HG02610 (cell line): Measurements from ENCODE around the gene CTTNBP2.
A peak's percentile ranks its signal among the peaks of the same experiment; 100 is the strongest.

ENCODE experiments used
- ATAC-seq: cut with Tn5 transposase; IDR thresholded peaks from one replicate; pipeline ENCODE4 v1.9.1; 2021; ENCODE audit warnings: mild to moderate bottlenecking, moderate library complexity; ENCODE audit not compliant: unreplicated experiment

CTTNBP2 gene

GRCh38 chr7:117872561-117873309 lies 506 bp downstream of the CTTNBP2 start:
- peak; percentile 9 for ATAC-seq

DNA sequence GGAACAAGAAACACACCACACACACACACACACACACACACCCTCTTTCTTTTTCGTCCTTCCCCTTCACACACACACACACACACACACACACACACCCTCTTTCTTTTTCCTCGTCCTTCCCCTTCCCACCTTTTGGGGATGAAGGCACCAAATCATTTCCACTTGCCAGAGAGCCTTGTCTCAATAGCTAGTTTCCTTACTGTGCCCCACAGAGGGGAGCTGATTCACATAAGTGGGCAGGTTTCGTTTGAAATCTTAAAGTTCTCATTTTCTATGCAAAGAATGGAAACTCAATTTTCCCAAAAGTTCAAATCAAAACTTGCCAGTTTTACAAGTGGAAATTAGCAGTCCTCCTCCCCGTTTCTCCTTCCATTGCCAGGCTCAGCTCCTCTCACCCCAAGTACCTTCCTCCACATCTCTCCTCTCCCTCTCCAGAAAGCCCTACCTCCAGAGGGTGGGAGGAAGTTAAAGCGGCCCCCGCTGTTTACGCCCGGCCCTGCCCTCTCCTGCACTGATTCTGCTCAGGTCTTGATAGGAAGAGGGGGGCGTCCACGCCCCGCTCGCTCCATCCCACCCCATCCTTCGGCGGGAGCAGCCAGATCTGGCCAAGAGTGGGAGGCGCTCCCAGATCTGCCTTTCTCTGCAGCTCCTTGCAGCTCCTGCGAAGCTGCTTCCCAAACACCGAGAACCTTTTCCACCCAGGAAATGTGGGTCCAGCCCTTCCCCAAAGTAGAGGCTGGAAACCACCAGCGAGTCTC lies 1.3 kb downstream of the CTTNBP2 start:
- ATAC-seq, result no peak

- ATAC-seq, result no peak
Measured at GRCh38 chr7:117871401-117871777, 1.9 kb downstream of the CTTNBP2 start.

DNA sequence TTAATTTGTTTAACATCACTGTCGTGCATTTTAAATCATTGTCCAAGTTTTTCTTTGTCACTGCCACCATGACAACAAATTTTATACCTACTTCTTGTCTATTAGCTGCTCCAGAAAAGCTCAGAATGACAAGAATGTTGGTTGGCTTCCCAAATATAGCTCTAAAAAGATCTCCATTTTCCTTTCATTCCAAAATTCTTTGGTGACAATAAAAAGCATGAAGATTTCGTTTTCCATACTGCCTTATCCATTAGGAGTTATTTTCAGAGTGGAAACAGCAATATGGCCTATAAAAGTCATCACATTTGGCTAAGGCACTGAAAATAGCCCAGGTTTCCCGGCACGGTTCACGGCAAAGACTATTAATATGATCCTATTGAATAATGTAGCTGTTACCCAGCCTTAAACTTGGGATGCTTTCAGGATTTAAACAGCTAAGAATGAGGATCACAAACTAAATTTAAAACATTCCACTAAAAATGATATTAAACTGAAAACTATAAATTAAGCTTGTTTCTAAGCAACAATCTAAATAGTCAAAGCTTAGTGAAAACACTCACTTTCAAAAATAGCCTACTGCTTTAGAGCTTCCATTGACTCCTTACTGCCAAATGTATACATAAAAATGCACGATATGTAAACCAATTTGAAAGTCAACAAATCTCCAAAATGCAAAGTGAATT lies 2.7 kb downstream of the CTTNBP2 start:
- no peak for ATAC-seq

DNA sequence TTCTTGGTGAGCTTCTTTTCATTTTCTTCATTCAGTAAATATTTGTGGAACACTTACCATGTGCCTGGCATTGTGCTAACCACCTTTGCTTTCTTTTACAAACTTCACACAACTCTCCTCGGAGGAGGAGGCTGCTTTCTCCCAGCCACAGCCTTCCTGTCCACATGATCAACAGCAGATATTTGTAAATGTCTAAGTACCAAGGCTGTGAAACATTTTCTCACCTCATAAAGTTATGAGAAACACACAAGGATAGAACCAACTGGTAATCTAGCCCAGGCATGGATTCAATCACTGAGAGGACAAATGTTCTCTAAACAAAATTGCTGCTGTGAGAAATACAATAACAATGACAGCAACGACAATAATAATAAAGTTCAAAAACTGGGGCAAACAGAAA lies 3.9 kb downstream of the CTTNBP2 start:
- ATAC-seq, result no peak

DNA sequence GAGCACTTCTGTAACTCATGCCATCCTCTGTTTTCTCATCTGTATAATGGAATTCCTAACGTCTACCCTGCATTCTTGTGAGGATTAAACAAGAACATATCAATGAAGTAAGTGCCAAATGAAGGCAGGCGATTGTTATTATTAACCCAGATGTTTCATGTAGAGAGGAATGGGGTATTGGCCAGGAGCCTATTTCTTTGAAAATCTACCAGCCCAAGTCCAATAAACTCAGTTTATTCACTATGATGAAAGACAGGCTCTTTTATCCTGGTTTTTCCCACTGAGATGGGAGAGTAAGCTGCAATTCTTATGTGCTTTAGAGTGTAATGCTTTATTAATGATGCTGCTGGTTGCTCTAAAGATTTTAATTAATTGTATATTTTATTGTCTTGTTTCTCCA lies 9.6 kb downstream of the CTTNBP2 start:
- no peak for ATAC-seq

- no peak for ATAC-seq
Measured at GRCh38 chr7:117862378-117862777, 10.9 kb downstream of the CTTNBP2 start.

DNA sequence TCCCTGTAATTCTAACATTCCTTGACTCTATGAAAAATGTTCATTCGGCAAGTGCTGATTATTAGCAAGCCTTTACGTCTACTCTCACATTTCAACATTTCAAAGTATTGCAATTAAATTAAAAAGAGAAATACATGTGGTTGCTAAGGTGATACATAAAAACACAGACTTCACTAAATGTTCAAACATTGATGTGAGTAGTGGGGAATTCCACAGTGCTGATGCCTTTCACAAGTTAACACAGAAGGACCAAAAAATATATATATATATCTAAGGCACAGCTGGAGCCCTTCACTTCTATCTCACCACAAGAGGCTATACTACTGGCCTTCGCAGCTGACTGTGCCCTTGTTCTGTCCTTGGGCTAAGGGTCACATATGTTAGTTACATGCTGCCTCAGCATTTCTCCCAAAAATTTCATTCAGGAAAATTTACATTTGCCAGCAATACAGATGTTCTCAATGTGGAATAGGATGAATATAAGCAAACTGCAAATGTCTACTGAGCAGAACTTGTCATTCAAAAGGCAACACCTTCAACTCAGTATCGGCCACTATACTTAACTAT lies 13.9 kb downstream of the CTTNBP2 start:
- no peak for ATAC-seq

- ATAC-seq, result no peak
Measured at GRCh38 chr7:117858712-117859111, 14.5 kb downstream of the CTTNBP2 start.

- no peak for ATAC-seq
Measured at GRCh38 chr7:117857718-117858117, 15.5 kb downstream of the CTTNBP2 start.

DNA sequence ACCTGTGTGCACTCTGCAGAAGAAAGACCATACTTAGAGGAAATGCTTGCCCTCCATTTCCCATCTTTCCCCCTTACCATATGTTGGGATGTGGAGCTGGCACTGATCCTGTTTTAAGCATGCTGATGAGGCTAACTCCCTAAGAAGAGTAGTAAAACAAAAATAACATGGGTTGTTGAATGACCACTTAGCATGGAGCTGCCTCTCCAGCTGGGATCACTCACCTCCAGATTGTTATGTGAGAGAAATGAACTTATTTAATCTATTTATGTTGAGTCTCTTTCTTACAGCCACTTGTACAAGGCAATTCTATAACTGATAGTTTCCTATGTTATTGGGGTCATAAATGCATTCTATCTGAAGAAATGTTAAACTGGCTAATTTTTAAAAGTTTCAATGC lies 17.0 kb downstream of the CTTNBP2 start:
- ATAC-seq, result no peak

GRCh38 chr7:117854186-117854585 lies 19.1 kb downstream of the CTTNBP2 start:
- no peak for ATAC-seq

- no peak for ATAC-seq
Measured at GRCh38 chr7:117848941-117849340, 24.3 kb downstream of the CTTNBP2 start.

- ATAC-seq, result no peak
Measured at GRCh38 chr7:117844678-117845077, 28.6 kb downstream of the CTTNBP2 start.

DNA sequence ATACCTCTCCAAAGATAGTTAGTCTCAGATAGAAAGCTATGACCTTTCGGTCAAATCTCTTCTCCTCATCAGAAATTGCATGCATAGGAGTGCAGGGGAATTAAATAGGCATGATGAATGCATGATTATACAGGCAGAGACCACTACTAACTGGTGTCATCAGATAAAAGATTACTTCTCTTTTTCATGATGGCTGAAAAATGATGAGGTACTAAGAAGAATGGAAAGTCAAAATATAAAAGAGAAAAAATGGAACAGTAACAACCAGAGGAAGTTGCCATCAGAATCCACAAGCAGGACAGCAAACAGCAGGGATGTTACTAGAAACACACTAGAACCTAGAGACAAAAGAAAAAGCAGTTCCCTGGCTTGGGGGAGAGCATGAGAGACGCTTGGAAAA lies 31.6 kb downstream of the CTTNBP2 start:
- no peak for ATAC-seq

DNA sequence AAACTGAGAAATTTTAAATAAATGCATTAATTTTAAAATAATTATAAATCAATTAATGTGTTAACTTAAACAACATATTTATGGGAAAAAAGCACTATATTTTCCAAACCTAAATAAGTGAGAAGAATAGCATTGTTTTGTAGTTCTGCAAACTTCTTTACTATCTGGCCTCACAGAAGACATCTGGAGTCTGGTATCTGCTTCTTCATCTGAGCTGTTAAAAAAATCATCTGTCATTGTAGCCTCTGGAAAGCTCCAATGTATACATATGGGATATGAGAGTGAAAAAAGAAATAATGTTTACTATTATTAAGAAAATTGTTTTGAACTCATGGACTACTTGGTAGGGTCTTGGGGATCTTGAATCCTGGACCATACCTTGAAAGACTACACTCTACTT lies 32.2 kb downstream of the CTTNBP2 start:
- ATAC-seq, result no peak

- no peak for ATAC-seq
Measured at GRCh38 chr7:117839507-117839906, 33.7 kb downstream of the CTTNBP2 start.

- ATAC-seq, result peak; percentile 78
Measured at GRCh38 chr7:117837841-117838240, 35.4 kb downstream of the CTTNBP2 start.

- no peak for ATAC-seq
Measured at GRCh38 chr7:117835016-117835664, 38.1 kb downstream of the CTTNBP2 start.

DNA sequence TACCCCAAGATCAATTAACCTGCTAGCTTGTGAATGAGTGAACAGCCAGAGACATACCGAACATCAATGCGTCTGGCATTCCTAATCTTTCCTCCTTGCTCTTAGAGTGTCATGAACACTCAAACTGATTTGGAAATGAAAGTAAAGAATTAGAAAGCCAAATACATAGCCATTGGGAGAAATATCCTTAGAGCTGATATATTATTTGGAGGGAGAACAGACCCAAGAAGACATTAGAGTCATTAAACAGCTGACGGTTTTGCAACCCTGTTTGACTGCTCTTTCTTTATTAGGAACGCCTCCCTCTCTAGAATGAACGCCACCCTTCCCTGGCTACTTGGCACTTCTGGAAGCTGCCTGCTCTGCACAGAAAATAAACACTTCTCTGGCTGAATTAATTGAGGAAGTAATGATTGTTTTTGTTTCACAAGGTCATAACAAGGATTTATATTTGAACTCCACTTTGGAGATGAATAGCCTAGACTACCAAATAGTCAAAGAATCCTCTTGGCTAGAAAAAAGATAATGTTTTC lies 42.8 kb downstream of the CTTNBP2 start:
- ATAC-seq, result no peak
